Neural crest cell (in vitro differentiated cells): ENCODE measurements around the gene CD274. TPM values are rescaled to one million over a fixed set of nuclear protein-coding genes. Genes with fewer than 3 reads are reported as not detected.
A peak's percentile ranks its signal among the peaks of the same experiment; 100 is the strongest.

ENCODE experiments used
- DNase-seq: peaks from one replicate; pipeline ENCODE4 v3.0.0; 2021; ENCODE audit warnings: low read depth, mixed read lengths, low spot score
- H3K27ac Mint-ChIP-seq: one replicate; pipeline ENCODE4 v1.8.0; 2021; ENCODE audit warnings: mild to moderate bottlenecking, mixed read lengths; ENCODE audit not compliant: unreplicated experiment
- H3K27me3 Mint-ChIP-seq: 2 replicates; pipeline ENCODE4 v1.8.0; 2021; ENCODE audit warnings: low read depth, mild to moderate bottlenecking, mixed read lengths
- H3K36me3 Mint-ChIP-seq: 2 replicates; pipeline ENCODE4 v1.8.0; 2021; ENCODE audit warnings: low read depth, mild to moderate bottlenecking, mixed read lengths
- H3K4me1 Mint-ChIP-seq: 2 replicates; pipeline ENCODE4 v1.8.0; 2021; ENCODE audit warnings: mixed read lengths
- H3K4me3 Mint-ChIP-seq: one replicate; pipeline ENCODE4 v1.8.0; 2021; ENCODE audit warnings: mild to moderate bottlenecking, mixed read lengths
- H3K9me3 Mint-ChIP-seq: 2 replicates; pipeline ENCODE4 v1.8.0; 2021; ENCODE audit warnings: mixed read lengths
- total RNA-seq: library from RNA; stranded (reverse); gene quantifications from 2 replicates; pipeline ENCODE4 v1.2.1, GENCODE V29; 2021
- TF ChIP-seq, protein P1 (sequence below): fragments of 200-600 bp; sonication (generic); conservative IDR thresholded peaks from 2 replicates; pipeline ENCODE4 v1.5.0; 2021; ENCODE audit warnings: antibody characterized with exemption, mild to moderate bottlenecking

The CD274 gene
- total RNA-seq, 1 donor from 2014 or later, result not detected

DNA sequence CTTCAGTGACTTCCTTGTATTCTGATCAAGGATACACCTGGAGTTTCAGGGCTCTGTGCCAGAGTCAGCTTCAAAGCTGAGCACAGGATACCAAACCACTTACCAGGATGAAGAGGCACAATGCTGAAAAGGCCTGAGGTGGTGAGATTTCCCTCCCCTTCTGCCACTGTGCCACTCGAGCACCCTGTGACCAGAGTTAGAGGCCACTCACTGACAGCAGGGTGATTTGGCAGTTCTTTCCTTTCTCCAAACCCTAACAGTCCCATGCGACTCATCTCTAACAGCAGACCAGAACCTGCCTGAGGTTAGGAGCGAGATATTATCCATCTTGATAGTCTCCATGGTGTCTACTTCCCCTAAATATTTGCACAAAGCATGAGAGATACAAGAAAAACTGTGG is 14.4 kb upstream of the CD274 start:
- peaks cover 37% of the 10 kb centered on the region for H3K36me3 Mint-ChIP-seq
- peak overlapping the region; percentile 96 for H3K4me3 Mint-ChIP-seq
- TF ChIP-seq, protein P1, sequence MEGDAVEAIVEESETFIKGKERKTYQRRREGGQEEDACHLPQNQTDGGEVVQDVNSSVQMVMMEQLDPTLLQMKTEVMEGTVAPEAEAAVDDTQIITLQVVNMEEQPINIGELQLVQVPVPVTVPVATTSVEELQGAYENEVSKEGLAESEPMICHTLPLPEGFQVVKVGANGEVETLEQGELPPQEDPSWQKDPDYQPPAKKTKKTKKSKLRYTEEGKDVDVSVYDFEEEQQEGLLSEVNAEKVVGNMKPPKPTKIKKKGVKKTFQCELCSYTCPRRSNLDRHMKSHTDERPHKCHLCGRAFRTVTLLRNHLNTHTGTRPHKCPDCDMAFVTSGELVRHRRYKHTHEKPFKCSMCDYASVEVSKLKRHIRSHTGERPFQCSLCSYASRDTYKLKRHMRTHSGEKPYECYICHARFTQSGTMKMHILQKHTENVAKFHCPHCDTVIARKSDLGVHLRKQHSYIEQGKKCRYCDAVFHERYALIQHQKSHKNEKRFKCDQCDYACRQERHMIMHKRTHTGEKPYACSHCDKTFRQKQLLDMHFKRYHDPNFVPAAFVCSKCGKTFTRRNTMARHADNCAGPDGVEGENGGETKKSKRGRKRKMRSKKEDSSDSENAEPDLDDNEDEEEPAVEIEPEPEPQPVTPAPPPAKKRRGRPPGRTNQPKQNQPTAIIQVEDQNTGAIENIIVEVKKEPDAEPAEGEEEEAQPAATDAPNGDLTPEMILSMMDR, result no peak
- peaks cover 22% of the 10 kb centered on the region for H3K4me1 Mint-ChIP-seq
- H3K9me3 Mint-ChIP-seq, result peaks cover 3% of the 10 kb centered on the region
- no peak for DNase-seq
- no peak overlapping the region for H3K27ac Mint-ChIP-seq
- peaks cover 5% of the 10 kb centered on the region for H3K27me3 Mint-ChIP-seq

DNA sequence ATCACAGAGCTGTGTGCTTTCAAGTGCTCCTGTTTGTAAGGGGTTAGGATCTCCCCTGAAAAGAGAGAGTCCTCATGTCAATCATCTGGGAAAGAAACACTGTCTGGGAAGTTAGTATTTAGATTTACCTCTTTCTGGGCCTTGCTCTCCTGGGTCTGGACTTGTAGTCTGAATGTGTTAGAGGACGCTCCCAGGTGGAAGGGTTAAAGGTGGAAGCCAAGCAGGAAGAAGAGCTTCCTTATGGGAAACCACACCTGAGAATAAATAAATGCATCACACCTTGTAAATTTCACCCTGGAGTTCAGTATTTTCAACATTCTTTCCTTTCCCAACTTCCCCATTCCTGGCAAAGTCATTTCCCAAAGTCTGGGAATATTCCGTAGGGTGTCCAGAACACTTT is 13.9 kb upstream of the CD274 start:
- Mint-ChIP-seq H3K27me3 (peaks cover 8% of the 10 kb centered on the region), H3K9me3 (peaks cover 3% of the 10 kb centered on the region), H3K36me3 (peaks cover 35% of the 10 kb centered on the region), H3K27ac (no peak overlapping the region), H3K4me1 (peaks cover 22% of the 10 kb centered on the region), H3K4me3 (peak overlapping the region; percentile 96)
- TF ChIP-seq, protein P1, result no peak
- DNase-seq, result no peak

DNA sequence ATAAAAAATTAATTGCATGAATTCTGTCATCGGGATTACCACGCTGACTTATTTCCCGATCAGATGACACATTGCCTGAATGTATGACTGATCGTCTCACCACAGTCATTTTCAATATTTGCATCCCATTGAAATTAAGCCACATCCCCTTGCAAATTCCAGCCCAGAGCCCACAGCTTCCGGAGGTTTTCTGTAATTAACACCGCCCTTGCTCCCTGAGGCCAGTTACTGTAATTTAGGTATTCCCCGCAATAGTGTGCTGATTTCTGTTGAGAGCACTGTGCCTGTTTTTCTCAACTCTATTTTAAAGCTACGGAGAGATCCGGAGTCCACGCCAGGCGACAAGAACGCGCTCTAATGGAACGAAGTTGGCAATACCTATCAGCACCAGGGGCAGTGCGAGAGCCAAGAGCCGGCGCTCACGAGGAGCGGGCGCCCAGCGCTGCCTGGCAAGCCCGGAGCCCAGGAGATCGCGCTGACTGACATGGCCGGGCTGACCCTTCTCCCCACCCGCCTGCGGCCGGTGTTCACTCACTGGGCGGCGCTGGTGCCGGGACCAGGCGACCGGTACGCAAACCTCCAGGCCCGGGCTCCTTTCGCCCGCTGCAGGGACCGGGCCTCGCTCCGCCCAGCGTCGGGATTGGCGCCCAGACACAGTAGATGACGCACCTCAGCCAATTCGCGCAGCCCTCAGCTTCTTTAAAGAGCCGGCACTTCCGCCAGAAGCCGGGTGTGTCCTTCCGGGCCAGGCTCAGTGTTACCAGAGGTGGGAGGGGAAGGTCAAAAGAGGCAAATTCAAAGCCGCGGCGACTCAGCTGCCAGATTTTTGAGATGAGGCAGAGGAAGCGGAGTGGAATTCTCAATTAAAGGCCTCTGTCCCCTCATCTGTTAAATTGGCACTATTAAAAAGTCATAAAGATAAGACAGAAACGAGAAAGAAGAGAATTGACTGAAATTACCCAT is 12.8 kb upstream of the CD274 start, which contains the start of gene PLGRKT:
Gene PLGRKT, minus strand, starts transcription at position 672 of the 963 bp plus-strand sequence. CDS start 5,948 bp downstream, outside the sequence.
- Mint-ChIP-seq H3K4me1 (peaks cover 22% of the 10 kb centered on the region), H3K9me3 (peaks cover 3% of the 10 kb centered on the region), H3K27me3 (peaks cover 8% of the 10 kb centered on the region), H3K4me3 (peak within 1 kb of the TSS; percentile 96), H3K27ac (peak within 1 kb of the TSS; percentile 93), H3K36me3 (peaks cover 28% of the 10 kb centered on the region)
- TF ChIP-seq, protein P1, result peak; percentile 46
- peak; percentile 75 for DNase-seq

DNA sequence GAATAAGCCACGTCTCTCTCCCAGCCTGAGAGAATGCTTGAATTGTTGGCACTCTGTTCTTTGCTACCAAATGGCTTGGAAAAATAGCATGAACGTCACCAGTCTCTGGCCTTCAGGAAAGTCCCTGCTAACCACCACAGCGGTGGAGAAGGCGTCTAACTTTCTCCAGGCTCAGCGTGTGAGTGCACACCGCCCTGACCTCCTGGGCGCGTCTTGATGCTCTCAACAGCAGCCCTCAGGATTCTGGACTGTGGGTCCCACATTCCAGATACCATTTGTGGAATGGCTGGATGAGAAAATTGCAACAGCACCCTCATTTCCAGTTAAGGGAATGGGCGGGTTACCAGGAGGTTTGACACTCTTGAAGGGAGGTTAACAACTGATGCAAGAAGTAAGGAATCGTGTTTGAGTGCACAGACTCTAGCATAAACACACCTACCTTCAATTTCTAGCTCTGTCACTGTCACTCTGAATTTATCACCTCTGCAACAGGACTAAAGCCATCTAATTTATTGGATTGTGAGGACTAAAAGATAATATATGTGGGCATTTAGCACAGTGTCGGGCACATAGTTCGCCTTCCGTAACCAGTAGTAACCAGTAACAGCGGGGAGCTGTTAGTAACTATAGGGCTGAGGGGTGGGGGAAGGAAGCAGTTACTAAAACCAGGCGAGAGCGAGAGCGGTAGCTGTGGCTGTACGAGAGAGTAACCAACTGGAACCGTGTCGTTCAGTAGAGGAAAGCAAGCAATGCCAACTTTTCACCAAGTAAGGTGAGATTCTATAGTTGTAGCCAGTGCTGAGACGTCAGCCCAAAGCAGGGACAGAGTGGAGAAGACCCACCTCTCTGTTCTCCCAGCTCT is 11.8 kb upstream of the CD274 start:
- H3K36me3 Mint-ChIP-seq, result peaks cover 24% of the 10 kb centered on the region
- TF ChIP-seq, protein P1, result no peak
- H3K4me1 Mint-ChIP-seq, result peaks cover 22% of the 10 kb centered on the region
- DNase-seq, result no peak
- H3K9me3 Mint-ChIP-seq, result peaks cover 3% of the 10 kb centered on the region
- H3K27ac Mint-ChIP-seq, result no peak overlapping the region
- H3K4me3 Mint-ChIP-seq, result peak overlapping the region; percentile 96
- H3K27me3 Mint-ChIP-seq, result peaks cover 8% of the 10 kb centered on the region

DNA sequence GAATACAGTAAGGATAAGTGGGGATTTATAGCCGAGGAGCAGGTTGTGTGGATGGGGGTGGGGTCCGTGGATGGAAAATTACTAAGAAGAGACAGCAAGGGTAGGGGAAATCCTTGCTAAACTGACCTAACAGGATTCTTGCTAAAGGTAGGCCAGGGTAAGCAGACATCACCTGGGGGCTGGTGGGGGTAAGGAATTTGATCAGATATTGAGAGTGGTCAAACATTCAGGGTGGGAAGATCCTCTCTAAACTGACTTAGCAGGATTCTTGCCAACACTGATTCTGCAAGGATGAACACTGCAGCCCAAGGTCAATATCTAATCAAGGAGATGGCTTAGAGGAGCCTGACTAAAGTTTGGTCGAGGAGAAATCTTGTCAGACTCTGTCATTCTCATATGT is 9.9 kb upstream of the CD274 start:
- Mint-ChIP-seq H3K27me3 (peaks cover 20% of the 10 kb centered on the region), H3K4me1 (peaks cover 22% of the 10 kb centered on the region), H3K4me3 (peak overlapping the region; percentile 15), H3K27ac (no peak overlapping the region), H3K36me3 (peaks cover 16% of the 10 kb centered on the region), H3K9me3 (peaks cover under 1% of the 10 kb centered on the region)
- TF ChIP-seq, protein P1, result no peak
- DNase-seq, result no peak
